HG03442 (cell line): ENCODE data around the gene E2F3.

ENCODE experiments used
- ATAC-seq: cut with Tn5 transposase; IDR thresholded peaks from one replicate; pipeline ENCODE4 v1.9.1; 2021; ENCODE audit warnings: mild to moderate bottlenecking, moderate library complexity; ENCODE audit not compliant: unreplicated experiment

The E2F3 gene

GRCh38 chr6:20401205-20402091, at the start of gene E2F3:
TSS of gene E2F3 (plus strand) at chr6:20401879. CDS start at chr6:20402233, 354 bp downstream.
- peak; percentile 83 for ATAC-seq

DNA sequence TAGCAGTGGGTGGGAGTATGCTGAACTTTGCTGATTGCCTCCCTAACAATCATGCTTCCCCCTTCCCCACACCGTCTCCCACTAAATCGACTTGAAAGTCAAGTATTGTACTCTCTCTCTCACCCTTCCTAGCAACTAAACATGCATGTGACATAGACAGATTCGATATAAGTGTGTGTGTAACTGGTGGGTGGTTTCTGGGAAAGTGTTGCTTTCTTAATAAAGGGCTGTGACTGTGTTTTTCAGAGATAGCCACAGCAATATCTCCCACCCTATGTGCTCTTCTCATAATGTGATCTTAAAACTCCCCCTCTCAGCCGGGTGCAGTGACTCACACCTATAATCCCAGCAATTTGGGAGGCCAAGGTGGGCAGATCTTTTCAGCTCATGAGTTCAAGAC, 49.3 kb upstream of the E2F3 start:
- ATAC-seq, result no peak

- ATAC-seq, result no peak
These were observed 48.5 kb upstream of the E2F3 start for GRCh38 chr6:20353134-20353533.

DNA sequence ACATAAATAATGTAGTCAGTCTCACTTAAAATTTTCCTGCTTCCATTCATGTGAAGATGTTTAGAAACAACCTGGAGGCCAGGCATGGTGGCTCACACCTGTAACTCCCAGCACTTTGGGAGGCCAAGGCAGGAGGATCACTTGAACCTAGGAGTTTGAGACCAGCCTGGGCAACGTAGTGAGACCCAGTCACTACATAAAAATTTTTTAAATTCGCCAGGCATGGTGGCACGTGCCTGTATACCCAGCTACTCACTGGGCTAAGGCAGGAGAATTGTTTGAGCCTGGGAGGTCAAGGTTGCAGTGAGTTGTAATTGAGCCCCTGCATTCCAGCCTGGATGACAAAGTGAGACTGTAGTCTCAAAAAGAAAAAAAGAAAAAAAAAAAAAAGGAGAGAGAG, 47.3 kb upstream of the E2F3 start:
- no peak for ATAC-seq

GRCh38 chr6:20360471-20361119, 41.1 kb upstream of the E2F3 start:
- ATAC-seq, result no peak

GRCh38 chr6:20362623-20363022, 39.1 kb upstream of the E2F3 start:
- ATAC-seq, result no peak

DNA sequence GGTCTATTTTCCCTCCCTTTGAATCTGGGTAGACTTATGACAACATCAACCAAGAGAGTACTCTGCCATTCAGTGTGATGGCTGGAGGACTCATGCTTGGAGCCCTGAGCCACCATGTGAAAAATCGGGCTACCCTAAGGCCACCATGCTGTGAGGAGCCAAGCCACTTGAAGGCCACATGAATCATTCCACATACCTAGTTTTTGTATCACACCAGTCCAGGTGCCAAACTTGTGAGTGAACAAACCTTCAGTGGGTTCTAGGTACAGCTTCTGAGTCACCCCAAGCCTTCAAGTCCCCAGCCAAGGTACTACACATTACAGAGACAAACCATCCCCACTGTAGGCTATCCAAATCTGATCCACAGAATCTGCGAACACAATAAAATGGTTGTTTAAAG, 37.4 kb upstream of the E2F3 start:
- no peak for ATAC-seq

DNA sequence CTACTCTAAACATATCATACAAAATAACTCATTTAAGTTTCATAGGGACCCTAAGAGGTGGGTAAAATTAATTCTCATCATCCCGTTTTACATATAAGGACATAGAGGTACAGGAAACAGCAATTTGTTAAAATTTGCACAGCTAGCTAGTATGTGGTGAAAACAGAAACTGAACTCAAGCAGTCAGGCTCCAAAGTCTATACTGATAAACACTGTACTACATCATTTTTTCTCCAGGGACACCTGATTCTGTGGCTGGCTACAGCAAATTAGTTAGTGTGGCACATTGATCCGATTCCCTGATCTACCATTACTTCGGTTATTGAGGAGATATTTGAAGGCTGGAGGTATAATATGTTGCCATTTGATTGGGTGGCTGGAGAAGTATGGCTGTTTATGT, 36.2 kb upstream of the E2F3 start:
- no peak for ATAC-seq

DNA sequence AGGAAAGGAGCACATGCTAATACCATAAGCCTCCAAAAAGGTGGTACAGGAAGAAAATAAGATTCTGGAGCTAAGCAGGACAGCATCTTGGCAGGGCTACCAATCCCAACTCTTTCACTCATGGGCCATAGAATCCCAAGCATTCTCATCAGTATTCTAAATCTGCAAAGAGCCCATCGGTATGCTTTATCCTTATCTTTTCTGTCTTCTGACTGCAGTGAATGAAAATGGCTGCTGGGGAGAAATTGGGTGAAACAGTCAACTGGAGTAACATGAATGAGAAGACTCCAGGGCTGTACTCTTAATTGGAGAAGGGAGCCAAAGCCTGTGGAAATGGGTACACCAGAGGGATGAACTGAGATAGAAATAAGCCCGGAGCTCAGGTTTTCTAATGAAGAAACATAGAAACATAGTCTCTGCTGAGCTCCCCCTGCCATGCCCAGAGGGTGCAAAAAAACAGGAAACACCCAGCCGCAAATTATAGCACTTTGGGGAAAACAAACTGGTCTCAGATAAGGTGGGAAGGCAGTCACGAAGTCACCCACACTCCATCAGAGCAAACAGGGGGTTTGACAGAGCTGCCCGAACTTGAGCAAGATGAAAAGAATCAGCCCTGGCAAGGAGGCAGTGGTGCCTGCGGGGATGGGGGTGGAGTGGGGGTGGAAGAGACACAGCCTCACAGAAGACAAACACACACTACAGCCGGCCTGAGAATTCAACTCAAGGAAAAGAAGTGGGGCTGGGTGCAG, 35.4 kb upstream of the E2F3 start:
- no peak for ATAC-seq

GRCh38 chr6:20367743-20368485, 33.8 kb upstream of the E2F3 start:
- ATAC-seq, result no peak

- ATAC-seq, result no peak
These were observed 31.3 kb upstream of the E2F3 start for GRCh38 chr6:20370393-20370792.

DNA sequence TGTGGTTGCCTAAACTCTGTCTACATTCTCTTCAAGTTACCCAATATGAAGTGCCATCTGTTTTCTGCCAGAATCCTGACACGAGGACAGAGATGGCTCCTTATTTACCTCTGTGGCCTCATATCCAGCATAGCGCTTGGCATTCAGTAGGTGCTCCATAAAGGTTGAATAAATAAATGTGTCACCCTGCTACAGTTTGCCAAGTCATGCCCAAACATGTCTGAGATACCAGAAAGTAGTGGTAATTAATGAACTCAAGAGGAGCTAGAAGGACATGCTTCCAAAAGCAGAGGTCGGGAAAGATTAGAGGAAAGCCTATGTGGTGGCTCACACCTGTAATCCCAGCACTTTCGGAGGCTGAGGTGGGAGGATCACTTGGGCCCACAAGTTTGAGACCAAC, 30.9 kb upstream of the E2F3 start:
- no peak for ATAC-seq

- ATAC-seq, result no peak
These were observed 26.2 kb upstream of the E2F3 start for GRCh38 chr6:20375436-20375835.

- no peak for ATAC-seq
These were observed 23.9 kb upstream of the E2F3 start for GRCh38 chr6:20377623-20378265.

- no peak for ATAC-seq
These were observed 22.4 kb upstream of the E2F3 start for GRCh38 chr6:20379231-20379630.

GRCh38 chr6:20386218-20386617, 15.5 kb upstream of the E2F3 start:
- no peak for ATAC-seq

- no peak for ATAC-seq
These were observed 12.6 kb upstream of the E2F3 start for GRCh38 chr6:20389066-20389465.

DNA sequence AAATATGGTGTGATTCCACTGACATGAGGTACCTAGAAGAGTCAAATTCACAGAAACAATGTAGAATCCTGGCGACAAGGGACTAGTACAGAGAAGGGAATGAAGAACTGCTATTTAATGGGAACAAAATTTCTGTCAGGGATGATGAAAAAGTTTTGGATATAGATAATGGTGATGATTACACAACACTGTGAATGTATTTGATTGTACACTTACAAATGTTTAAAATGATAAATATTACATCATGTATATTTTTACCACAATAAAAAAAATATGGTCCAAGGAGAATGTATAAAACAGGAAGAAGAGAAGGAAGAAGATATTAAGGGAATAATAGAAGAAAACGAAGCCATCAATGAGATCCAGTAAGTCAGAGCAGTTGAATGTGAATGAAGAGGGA, 8.4 kb upstream of the E2F3 start:
- ATAC-seq, result no peak

DNA sequence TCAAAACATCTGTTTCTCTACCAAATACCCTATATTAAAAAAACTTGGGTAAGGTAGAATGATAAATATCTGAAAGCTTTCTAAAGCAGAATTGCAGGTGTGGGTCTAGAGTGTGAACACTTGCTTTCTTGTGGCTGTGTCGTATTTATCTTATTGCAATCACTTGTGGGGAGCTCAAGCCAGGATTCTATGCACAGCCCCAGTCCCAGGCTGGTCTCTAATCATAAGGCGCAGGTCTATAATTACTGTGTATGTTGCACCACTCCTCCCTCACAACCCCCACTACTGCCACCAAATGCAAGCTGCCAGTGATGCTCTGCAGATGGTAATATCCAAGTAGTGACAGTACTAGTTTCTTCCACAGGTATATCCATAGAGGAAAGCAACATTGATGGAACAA, 2.2 kb upstream of the E2F3 start:
- no peak for ATAC-seq

DNA sequence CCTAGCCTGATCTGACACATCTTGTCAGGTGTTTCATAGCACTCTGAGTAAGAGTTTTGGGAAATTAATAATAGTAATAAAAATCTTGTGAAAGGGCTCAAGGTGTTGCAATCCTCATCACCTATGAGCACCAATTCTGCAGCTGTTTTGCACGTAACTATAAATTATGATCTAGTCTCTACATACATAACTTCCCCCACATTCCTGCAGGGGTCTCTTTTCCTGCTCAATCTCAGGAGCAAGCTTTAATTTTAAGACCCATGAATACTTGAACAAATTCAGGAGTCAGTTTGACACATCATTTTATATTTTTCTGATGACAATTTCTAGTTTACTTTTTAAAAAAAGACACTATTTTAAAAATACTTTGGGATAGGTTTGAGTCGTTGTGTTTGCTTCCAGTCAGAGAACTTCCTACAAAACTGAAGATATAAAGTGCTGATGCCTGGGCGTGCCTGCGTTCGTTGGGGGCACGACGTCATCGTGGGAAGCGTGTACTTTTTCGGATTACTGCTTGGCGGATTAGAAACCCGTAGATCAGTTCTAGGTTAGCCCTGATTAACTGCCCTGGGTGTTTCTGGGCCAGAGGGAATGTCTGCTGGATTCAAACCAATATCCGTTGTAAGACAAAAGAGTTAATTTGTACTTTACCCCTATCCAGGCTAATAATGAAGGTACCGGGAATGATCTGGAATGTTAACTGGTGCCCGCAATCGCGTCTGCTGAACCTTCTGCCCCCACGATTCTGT, 1.0 kb upstream of the E2F3 start:
- ATAC-seq, result no peak
